ENCODE data around the gene PRKCA.

PRKCA gene

DNA sequence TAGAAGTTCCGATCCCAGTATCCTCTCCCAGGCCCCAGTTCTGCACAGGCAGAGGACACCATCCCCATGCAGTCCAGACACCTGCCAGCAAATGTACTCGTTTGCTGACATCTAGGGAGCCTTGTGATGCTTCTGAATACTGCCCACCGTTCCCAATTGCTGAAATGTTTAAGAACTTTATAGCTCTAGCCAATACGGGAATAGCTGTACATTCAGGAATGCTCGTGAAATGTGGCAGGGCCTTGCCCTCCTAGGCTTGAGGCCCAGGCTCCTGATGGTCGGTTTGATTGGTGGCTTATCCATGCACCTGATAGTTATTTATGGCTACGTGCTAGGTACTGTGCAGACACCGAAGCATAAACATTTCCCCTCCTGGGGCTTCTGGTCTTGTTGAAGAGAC is 255.5 kb downstream of the PRKCA start:
- DNase-seq, result no peak

DNA sequence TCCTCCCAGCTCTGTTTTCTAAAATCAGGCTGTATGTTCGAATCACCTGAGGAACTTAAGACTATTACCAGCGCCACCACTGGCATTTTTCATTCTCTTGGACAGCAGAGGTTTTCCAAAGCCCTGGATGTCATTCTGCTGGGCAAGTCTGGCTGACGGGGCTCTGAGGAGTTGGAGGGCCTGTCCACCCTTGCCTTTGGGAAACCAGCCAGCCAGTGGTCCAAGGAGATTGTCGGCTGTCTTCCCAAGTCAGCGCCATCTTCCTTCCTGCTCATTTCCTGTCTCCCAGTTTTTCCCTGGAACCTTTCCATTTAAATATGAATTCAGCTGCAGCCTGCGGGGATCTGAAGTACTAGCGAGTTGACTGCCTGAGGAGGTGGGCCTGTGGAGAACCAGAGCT is 258.3 kb downstream of the PRKCA start:
- no peak for DNase-seq

DNA sequence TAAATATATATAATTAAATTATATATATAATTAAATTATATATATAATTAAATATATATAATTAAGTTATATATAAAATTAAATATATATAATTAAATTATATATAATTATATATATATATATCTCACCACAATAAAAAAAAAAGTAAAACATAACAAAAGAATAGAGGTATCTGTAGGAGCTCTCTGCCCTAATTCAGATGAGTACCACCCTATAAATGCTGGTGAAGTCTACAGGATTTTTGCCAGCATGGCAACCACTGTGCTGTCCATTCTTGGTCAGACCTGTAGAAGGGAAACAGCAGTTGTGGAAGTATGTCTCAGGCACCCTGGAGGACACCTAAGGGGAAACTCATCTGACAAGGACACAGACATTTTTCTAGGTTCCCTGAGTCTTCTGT is 259.7 kb downstream of the PRKCA start:
- no peak for DNase-seq

DNA sequence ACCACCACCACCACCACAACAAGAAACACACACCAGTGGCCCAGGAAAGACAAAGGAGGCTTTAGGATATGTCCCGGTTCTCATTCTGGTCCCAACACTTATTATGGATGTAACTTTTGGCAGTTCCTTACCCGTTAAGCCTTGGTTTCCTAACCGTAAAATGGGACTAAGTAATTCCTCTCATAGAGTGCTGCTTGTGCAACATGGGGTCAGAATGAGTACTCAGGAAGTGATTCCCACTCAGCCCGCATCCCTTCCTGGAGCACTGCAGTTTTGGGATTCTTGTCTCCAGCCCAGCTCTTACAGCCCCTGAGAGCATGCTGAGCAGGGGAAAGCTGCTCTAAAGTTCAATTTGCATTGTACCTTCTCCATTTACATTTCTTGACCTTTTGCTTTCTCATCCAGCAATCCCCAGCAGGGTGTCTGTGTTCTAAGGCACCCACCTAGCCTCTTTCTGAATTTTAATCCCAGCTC is 262.6 kb downstream of the PRKCA start:
- no peak for DNase-seq

DNA sequence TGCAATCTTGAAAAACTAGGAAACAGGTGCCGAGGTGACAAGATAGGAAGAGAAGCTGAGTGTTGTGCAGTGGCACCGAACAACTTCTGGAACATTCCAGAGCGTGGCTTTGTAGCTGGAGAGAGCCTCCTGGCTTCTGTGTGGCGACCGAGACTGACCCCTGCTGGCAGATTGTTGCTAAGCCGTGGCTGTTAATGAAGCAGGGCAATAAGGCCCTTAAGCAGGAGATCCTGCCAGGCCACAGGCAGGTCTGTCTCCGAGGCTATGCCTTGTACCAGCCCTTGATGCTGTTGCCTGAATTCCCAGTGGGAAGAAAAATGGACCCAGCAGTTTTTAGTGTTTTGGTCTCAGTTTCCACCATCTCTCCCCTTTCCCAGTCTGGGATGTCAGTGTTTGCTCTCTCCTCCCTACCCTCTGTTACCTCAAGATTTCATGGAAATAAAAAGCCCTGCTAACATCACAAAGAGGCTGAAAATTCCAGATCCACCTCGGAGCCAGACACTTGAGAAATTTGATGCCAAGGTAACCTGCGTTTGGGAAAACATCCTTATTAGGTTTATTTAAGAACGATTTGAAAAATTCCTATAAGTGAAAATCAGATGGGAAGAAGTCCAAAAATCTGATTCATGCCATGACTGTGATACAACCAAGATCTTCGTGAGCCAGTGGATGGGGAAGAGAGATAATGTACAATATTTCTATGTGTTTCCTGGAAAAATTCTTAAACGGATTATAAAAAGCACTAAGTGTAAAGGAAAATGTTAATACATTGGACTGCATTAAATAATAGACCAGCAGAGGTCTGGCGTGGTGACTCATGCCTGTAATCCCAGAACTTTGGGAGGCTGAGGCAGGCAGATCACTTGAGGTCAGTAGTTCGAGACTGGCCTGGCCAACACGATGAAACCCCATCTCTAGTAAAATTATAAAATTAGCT is 265.1 kb downstream of the PRKCA start:
- peak; percentile 85 for DNase-seq

DNA sequence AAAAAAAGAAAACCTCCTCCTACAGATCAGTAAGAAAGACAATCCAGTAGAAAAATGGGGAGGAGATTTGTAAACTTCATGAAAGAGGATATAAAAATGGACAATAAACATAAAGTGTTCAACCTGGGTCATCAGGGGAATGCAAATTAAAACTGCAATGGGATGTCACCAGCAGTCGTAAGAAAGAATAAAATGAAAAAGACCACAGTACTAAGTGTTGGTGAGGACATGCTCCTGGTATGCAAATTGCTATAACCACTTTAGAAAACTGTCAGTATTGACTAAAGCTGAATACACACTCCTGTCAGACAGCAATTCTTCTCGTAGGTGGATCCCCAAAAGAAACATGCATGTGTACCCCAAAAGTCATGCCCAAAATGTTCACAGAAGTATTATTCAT is 267.2 kb downstream of the PRKCA start:
- DNase-seq, result no peak

DNA sequence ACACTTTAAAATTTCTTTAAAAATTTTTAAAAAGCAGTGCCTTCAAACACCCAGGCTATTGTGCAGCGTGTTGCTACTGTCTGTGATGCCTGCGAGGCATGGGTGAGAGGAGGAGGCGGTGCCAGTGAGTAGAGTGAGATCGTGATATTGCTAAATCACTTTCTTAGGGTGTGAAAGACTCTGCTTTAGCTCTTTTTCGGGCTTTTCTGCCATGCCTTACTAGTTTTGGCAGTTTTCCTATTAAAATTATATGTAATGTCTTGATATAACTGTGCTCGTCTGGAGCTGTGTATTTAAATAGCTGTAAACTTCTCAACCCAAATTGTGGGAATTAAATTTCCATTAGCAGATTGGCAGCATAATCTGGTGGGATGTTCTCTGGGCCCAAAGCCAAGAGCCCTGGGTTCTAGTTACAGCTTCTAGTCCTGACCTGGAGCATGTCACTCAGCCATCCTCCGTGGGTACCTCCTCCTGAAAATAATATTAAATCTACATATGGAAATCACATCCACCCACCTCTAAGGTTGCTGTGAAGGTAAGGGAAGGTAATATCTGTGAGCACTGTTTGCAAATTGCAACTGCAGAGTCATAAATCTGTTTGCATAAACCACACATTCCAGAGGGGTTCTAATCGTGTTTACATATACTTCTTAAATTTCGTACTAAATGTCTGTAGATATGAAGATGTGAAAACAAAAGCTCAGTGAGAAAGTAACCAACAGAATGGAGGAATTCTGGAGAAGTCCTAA is 268.2 kb downstream of the PRKCA start:
- no peak for DNase-seq

DNA sequence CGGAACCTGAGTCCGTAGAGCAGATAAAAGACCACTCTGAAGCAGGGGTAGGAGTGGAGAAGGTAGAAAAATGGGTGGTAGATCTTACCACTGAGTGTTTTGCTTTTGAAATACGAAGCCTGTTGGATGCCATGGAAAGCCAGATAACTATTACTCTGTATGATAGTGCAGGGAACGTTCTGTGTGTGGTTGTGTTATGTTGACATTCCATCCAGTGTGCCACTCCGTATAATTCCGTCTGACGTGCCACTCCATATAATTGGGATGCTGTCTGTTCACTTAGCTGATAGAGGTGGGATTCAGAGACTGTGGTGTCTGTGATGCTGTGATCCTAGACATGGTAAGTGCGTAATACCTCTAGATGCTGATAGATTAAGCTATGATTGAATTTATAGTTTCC is 269.3 kb downstream of the PRKCA start:
- DNase-seq, result no peak

DNA sequence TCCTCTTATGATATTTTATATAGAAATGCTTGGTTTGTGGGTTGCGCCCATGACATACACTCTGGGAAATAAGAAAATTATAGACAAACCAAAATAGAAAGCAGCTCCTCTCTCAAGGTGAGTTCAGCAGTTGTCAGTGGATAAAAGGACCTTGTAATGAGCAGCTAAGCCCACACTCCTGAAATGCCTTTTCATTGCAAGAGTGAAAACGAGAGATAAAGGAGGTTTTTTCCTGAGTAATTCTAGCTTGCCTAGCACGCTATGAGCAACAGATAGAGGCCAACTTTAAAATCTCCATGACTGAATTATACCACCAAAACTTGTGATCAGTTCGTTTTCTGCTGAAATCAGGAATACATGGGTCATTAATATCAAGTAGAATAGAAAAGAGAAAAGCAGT is 270.7 kb downstream of the PRKCA start:
- DNase-seq, result no peak

DNA sequence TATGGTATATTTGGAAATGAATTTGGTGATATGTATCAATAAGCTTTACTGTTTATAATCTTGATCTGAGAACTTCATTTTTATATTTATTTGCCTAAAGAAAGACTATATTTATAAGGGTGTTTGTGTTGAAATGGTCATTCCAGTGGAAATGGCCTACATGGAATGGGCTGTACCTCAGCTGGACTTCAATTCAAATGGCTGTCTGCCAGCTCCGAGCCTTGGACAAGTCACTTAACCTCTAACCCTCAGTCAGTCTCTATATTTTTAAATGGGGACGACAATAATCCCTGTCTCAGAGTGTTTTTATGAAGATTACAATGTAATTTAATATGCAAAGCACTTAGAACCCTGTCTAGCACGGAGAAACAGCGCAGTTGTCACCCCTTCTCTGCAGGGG is 271.7 kb downstream of the PRKCA start:
- no peak for DNase-seq

DNA sequence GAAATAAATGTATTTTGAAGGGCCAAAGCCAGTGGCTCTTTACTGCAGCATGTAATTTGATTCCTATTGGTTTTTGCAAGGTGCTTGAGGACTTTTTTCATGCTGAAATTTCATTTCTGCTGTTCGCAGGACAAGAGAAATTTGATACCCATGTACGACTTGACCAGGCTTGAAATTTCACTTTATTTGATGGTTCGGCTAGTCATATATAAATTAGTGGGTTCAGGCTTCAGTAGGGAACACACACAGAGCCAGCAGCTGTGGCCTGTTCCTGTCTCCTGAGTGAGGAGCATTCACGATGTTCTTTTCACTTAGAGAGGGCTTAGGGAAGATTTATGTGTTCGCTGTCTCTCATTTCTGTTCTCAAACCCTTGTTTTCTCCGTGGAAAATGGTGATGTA is 274.1 kb downstream of the PRKCA start:
- DNase-seq, result no peak

DNA sequence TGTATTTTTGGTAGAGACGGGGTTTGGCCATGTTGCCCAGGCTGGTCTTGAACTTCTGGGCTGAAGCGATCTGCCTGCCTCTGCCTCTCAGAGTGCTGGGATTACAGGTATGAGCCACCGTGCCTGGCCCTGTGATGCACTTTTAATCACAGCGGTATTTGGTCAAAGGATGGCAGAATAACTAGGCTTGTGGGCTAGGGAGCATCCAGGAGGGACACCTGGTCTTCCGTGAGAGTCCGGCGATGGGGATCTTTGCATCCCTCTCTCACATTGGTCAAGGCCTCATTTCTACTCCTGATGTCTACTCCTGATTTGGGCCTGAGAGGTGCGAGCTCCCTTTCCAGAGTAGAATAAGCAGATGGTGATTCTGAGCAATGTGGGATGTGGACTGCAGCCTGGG is 274.6 kb downstream of the PRKCA start:
- DNase-seq, result no peak

DNA sequence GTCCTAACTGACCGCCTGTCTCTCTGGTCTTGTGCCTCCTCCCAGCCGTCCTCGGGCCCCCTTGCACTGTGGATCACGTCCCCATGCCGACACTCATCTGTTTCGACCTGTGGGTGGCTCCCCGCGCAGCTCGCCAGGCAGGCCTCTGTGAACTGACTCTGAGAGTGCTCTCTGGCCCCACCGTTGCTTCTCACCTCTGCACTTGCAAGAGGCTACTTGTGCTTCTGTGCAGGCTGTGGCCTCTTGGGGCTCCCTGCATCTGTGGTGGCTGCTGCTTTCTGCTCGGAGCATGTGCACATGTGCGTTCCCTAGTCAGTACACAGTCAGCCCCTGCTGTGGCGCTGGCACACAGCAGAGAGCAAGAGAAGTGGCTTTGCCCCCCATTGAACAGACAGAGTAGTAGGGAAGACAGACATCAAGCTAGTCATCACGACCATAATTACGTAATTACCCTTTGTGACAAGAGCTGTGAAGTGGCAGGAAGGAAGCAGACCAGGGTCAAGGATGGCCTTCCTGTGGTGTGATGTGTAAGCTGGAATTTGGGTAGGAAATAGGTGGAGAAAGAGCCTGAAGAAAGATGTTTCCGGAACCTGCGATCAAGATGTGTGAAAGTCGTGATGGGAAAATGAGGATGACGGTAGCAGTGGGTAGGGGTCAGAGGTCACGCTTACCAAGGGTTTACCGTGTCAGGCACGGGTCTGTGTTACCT is 276.5 kb downstream of the PRKCA start:
- no peak for DNase-seq

DNA sequence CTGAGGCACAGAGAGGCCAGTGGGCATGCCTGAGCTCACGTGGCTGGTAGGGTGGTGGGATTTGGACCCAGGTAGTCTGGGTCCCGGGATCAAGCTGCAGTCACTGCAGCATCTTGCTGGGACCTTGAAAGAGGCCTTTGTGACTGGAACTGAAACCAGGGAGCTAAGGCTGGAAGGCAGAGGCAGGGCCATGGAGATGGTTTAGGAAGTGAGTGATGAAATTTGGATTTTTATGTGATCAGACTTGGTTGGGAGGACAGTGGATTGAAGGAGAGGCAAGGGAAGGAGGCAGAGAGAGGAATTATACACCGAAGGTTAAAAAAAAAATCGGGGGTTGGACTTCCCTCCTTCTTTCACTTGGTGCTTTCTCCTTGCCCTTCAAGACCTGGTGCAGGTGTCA is 277.1 kb downstream of the PRKCA start:
- no peak for DNase-seq

DNA sequence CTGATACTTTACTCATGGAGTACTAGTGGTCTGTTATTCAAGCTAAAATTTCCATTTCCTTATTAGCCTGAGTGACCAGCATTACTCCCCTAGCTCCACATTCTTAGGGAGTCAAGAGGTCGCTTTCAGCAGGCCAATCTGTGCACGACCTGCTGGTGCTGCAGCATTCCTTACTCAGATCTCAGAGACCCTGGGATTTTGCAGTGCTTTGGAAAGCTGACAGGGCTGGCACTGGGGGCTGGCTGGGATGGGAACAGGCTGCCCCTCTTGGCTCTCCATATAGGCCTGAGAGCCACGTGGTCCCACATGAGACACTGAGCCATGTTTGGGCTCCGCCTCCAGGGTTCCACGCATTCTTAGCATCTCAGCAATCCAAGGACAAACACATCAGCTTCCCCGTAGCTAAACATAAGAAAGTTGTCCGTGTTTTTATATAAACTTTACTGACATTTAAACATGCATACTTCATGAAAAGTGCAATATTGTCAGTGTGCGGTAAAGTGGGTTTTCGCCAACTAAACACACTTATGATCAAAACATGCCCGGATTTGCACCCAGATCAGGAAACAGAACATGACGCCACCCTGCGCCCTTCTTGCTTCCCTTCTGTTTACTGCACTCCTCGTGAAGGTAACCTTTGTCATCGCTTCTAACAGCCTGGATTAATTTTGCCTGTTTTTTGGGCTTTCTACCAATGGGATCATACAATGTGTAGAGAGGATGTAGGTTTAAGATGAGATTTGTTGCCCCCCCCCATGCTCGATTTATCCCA is 278.0 kb downstream of the PRKCA start:
- DNase-seq, result no peak

DNA sequence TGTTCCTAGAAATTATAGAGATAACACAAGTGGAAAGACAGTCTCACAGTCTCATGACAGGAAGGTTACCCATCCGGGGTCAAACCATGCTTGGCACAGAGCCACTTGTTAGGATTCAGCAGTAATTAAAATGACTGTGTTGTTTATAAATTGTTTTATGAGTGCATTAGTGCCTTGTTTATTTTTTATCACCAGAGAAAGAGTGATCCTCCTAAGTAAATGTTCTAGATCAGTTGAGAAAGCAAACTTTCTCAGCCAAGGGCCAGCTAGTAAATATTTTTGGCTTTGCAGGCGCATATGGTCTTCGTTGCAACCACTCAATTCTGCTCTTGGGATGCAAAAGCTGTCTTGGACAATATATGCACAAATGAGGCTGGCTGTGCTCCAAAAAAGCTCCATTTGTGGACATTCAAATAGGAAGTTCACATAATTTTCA is 278.6 kb downstream of the PRKCA start:
- no peak for DNase-seq

DNA sequence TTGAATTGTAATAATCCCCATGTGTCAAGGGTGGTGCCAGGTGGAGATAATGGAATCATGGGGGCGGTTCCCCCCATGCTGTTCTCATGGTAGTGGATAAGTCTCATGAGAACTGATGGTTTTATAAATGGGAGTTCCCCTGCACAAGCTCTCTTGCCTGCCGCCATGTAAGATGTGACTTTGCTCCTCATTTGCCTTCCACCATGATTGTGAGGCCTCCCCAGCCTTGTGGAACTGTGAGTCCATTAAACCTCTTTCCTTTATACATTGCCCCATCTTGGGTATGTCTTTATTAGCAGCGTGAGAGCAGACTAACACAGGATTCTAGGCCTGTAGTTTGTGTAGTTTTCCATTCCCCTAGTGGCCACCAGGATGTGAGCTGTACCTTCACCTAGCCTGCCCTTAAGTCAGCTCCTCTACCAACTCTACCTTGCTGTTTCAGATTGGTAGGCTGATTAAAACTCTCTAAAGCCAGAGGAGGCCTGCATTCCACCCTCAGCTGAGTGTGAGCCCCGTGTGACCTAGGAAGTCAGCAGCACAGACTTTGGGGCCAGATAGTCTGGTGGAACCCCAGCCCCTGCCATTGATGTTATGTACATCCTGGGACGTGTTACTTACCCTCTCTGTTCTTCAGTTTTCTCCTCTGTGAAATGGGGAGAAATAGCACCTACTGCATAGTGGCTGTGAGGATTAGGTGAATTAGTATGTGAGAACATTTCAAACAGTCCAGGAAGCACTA is 280.1 kb downstream of the PRKCA start:
- DNase-seq, result no peak

DNA sequence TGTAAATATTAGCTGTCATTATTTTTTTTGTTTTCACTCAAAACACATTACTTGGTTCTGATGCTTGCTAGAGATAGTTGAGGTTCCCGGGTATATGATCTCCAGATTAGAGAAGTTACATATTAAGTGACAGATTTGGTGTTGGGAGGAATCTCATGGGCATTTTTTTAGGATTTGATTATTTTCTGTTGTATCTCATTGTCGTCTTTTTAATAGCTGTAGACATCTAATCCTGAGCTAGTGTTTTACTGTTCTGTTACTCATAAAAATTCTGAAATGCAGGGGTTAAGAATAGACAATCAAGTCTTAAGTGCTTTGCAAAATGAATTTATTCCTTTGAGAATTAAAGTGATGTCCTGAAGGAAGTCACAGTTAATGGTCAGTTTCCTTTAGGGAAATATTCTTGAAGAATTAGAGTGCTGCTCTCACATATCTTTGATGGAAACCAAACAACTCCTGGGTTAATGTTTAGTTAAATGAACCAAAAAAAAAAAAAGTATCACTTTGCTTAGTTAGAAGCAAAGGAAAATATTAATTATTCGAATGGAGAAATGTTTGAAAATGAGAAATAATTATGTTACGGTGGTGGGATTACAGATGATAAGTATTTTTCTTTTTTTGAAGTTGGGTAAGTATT is 280.8 kb downstream of the PRKCA start:
- no peak for DNase-seq

DNA sequence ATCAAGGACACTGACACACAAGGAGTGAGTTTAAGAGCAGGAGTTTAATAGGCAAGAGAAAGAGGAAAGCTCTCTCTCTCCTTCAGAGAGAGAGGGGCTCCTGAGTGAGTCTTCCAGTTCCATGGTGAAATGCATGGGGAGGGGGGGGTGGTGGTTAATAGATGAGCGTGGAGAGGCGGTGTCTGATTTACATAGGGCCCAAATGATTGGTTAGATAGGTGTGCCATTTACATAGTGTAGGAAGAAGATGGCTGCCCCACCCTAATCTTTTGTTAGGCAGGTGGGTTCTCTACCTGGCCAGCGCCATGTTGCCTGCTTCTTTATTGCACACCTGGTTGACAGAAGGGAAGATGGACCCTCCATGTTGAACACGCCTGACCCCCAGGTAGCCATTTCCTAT is 282.5 kb downstream of the PRKCA start:
- DNase-seq, result no peak

DNA sequence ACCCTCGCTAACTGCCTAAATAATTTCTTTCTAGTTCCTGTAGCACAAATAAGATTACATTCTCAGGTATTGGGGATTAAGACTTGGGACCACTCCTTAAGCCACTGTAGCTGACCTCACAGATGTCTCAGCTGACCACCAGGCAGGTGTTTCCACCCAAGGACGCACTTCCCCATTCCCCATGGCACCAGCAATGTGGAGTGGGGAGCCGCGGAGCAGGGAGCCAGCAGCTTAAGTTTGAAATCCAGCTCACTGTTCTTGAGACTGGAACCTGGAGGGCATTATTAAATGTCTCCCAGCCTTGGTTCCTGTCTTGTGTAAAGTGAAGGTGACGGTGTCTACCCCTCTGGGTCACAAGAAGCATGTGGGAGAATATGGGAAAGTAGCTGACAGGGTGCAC is 283.1 kb downstream of the PRKCA start:
- DNase-seq, result no peak

DNA sequence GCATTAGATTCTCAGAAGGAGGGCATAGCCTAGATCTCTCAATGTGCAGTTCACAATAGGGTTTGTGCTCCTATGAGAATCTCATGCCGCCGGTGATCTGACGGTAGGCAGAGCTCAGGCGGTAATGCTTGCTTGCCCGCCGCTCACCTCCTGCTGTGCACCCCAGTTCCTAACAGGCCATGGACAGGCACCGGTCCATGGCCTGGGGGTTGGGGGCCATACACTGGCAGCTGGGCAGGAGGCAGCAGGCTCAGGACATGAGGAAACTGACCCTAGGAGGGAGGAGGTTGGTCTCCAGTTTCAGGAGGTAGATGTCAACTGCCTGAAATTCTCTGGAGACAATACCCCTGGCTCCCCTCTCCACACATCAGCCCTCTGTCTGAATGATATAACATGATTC is 287.5 kb downstream of the PRKCA start:
- DNase-seq, result no peak
